ENCODE measurements around the gene LGALS7.

LGALS7 gene

GRCh38 chr19:38725469-38726283, 47.6 kb downstream of the LGALS7 start:
- DNase-seq = no peak

- DNase-seq = no peak
Observed at GRCh38 chr19:38723990-38724854, 49.1 kb downstream of the LGALS7 start.

GRCh38 chr19:38723606-38723965, 49.7 kb downstream of the LGALS7 start:
- no peak for DNase-seq

DNA sequence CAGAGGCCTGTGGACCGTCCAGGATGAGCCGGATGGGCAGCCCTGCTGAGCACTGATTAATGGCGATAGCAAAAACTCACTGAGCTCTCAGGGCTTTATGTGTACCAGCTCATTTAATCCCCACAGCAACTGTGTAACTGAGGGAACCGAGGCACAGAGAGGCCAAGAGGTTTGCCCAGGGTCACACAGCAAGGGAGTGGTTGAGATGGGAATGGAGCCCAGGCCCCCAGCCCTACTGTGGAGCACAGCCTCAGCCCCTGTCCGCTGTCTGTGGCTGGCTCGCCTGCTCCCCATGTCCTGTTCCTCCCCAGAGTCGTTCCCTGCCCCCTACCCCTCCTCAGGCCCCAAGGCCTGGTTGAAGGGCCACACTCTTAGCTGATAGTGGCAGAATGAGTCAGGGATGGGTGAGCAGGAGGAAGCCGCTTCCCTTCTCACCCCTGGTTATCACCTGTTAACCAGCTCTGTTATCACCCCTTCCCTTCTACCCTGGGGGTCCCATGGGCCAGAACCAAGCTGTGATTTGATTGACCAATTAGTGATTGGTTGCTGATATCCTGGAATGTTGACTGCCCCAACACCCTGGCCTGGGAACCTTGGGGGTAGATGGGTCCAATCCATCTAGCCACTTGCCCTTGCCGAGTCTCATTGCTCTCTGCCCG, 50.2 kb downstream of the LGALS7 start:
- DNase-seq = no peak

- DNase-seq = no peak
Observed at GRCh38 chr19:38721979-38722773, 51.1 kb downstream of the LGALS7 start.

DNA sequence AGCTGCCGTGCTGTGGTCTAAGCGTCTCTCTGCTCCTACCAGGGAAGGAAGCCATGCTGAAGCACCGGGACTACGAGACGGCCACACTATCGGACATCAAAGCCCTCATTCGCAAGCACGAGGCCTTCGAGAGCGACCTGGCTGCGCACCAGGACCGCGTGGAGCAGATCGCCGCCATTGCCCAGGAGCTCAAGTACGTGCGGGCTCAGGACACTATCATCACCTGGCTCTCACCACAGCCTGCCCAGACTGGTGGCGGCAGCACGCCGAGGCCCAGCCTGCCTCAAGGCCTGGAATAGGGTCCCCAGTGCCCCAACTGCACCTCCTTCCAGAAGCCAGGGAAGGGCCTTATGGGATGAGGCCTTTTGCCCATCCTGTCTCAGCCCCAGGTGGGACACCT, 51.8 kb downstream of the LGALS7 start:
- DNase-seq = no peak

All from NCI-H226 (cell line).